ENCODE data around the gene LRRK1. TPM values are rescaled to one million over a fixed set of nuclear protein-coding genes. Genes with fewer than 3 reads are reported as not detected.

Gene LRRK1
- total RNA-seq, 4 donors from 2014 or later: 14.1 to 31.5 (median 16.8) TPM

GRCh38 chr15:101059381-101060341 lies 140.5 kb downstream of the LRRK1 start:
- 80 to 83% methylated on average over 16 of the region's 16 CpGs for WGBS, 2 donors
- Histone ChIP-seq H3K4me3 (no peak overlapping the region), H3K27ac (no peak overlapping the region), H3K27me3 (no peaks in the 10 kb centered on the region), H3K4me1 (peaks cover 0 to 32% (median 12%) of the 10 kb centered on the region in 4 donors), H3K9me3 (no peaks in the 10 kb centered on the region), H3K36me3 (peaks cover 0 to 71% (median 6%) of the 10 kb centered on the region in 3 donors)
- no peak for DNase-seq (ENCODE audit: low spot score in 2 of 2)
- TF ChIP-seq CTCF (IDR thresholded peaks at IDR 0.05): no peak
- TF ChIP-seq POLR2A (IDR thresholded peaks at IDR 0.05): no peak
- TF ChIP-seq EP300 (IDR thresholded peaks at IDR 0.05): no peak

- Histone ChIP-seq H3K27ac (peak overlapping the region in 2 of 4 donors; percentile 17 to 79), H3K36me3 (peaks cover 0 to 68% (median 0%) of the 10 kb centered on the region in 3 donors), H3K27me3 (no peaks in the 10 kb centered on the region), H3K4me3 (no peak overlapping the region), H3K4me1 (peaks cover 0 to 44% (median 21%) of the 10 kb centered on the region in 4 donors), H3K9me3 (no peaks in the 10 kb centered on the region)
- TF ChIP-seq POLR2A (IDR thresholded peaks at IDR 0.05) (no peak), CTCF (IDR thresholded peaks at IDR 0.05) (no peak), EP300 (IDR thresholded peaks at IDR 0.05) (no peak)
- no peak for DNase-seq (ENCODE audit: low spot score in 2 of 2)
- WGBS, 2 donors: 62 to 73% methylated on average over 27 to 35 of the region's 35 CpGs
Observed at GRCh38 chr15:101060576-101061551, 141.7 kb downstream of the LRRK1 start.

DNA sequence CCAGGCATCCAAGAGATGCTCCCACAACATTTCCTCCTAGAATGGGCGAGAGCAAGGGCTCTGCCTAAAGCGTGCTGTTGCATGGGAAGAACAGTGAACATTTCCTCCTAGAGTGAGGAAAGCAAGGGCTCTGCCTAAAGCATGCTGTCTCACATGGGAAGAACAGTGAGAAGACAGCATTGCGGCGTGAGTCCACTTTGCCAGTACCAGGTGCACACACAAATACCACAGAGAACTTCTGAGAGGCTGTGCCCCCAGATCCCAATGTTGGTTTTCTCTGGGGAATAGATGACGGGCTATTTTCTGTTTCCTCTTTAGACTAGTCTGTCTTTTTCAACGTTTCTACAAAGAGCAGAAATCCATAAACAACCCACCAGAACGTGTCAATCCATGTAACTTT lies 142.9 kb downstream of the LRRK1 start:
- H3K4me3 ChIP-seq: no peak overlapping the region
- WGBS, 2 donors: 66 to 75% methylated on average over 7 of the region's 7 CpGs
- DNase-seq (ENCODE audit: low spot score in 2 of 2): no peak
- no peaks in the 10 kb centered on the region for H3K9me3 ChIP-seq
- H3K4me1 ChIP-seq: peaks cover 0 to 56% (median 25%) of the 10 kb centered on the region in 4 donors
- H3K27ac ChIP-seq: peak overlapping the region in 2 of 4 donors; percentile 79 to 81
- peaks cover 0 to 63% (median 0%) of the 10 kb centered on the region in 3 donors for H3K36me3 ChIP-seq
- no peaks in the 10 kb centered on the region for H3K27me3 ChIP-seq
- TF ChIP-seq CTCF (IDR thresholded peaks at IDR 0.05) (no peak), POLR2A (IDR thresholded peaks at IDR 0.05) (no peak), EP300 (IDR thresholded peaks at IDR 0.05) (no peak)

- peak overlapping the region; percentile 30 to 81 (median 72) for H3K27ac ChIP-seq
- H3K36me3 ChIP-seq: peaks cover 0 to 59% (median 0%) of the 10 kb centered on the region in 3 donors
- 93% methylated on average over 14 to 16 of the region's 18 CpGs for WGBS, 2 donors
- TF ChIP-seq POLR2A (IDR thresholded peaks at IDR 0.05) (no peak), EP300 (IDR thresholded peaks at IDR 0.05) (no peak), CTCF (IDR thresholded peaks at IDR 0.05) (no peak)
- H3K9me3 ChIP-seq: no peaks in the 10 kb centered on the region
- H3K27me3 ChIP-seq: no peaks in the 10 kb centered on the region
- H3K4me3 ChIP-seq: no peak overlapping the region
- peaks cover 0 to 62% (median 28%) of the 10 kb centered on the region in 4 donors for H3K4me1 ChIP-seq
- no peak for DNase-seq (ENCODE audit: low spot score in 2 of 2)
Observed at GRCh38 chr15:101062471-101063171, 143.5 kb downstream of the LRRK1 start.
